ENCODE measurements around the gene STEEP1.
"Not testable (repeated sequence)": the region's sequence is repeated elsewhere in the genome, so short reads cannot be mapped to it uniquely, and the experiment has no call there.

The STEEP1 gene

DNA sequence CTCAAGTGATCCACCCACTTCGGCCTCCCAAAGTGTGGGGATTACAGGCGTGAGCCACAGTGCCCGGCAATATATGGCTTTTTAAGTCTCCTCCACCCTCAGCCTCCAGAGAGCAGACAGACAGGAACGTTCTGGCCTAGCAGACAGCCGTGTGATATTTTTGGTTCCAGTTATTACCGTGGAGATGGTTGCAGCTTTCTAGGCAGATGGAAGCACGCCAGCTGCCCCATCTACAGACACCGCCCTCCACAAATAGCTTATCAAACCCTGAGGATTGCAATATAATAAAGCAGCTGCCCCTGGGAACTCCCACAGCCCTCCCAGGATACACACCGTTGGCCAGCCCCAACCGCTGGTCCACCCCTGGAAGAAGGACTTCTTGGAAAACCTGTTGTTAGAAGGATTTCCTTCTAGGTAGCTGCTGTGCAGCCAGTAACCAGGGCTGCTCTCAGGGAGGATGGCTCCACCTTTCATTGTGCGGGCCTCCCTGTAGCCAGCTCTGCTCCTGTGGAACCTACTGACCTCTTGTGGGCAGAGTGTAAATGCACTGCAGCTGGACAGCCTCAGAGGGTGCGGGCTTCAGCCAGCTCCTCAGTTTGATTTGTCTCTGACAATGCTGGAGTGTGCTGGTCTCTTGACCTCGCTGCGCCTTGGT is 52.9 kb downstream of the STEEP1 start:
- Mint-ChIP-seq H3K9me3 (no peaks in the 10 kb centered on the region), H3K27me3 (no peaks in the 10 kb centered on the region), H3K4me3 (no peak overlapping the region), H3K36me3 (ENCODE audit: insufficient read depth) (peaks cover 4% of the 10 kb centered on the region), H3K4me1 (ENCODE audit: low read depth in 2 of 2) (peaks cover 0 to 4% of the 10 kb centered on the region in 2 donors), H3K27ac (no peak overlapping the region)
- DNase-seq: no peak
- no peak for ATAC-seq (replicated peaks)

- no peak for DNase-seq
- peaks cover 4% of the 10 kb centered on the region for H3K36me3 Mint-ChIP-seq (ENCODE audit: insufficient read depth)
- ATAC-seq (replicated peaks): no peak
- H3K4me1 Mint-ChIP-seq (ENCODE audit: low read depth in 2 of 2): peaks cover 0 to 6% of the 10 kb centered on the region in 2 donors
- no peaks in the 10 kb centered on the region for H3K9me3 Mint-ChIP-seq
- H3K27ac Mint-ChIP-seq: no peak overlapping the region
- no peaks in the 10 kb centered on the region for H3K27me3 Mint-ChIP-seq
- H3K4me3 Mint-ChIP-seq: no peak overlapping the region
Observed at GRCh38 chrX:119507206-119507605, 58.0 kb downstream of the STEEP1 start.

DNA sequence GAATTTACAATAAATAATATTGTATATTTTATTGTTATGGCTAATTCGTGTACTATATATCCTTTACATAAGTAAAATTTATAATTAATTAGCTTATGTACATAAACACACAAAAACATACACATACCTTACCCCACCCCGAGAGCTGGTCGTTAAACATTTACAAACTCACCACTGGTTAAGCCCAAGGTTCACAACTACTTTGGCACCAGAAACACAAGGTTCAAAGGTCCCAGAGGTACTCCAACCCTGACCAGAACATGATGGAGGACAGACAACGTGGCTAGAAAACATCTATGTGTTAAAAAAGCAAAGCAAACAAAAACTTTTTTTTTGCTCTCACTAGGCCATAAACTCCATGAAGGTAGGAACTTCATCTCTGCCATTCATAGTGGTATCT is 59.3 kb downstream of the STEEP1 start:
- Mint-ChIP-seq H3K4me1 (ENCODE audit: low read depth in 2 of 2) (peaks cover 0 to 9% of the 10 kb centered on the region in 2 donors), H3K27me3 (no peaks in the 10 kb centered on the region), H3K36me3 (ENCODE audit: insufficient read depth) (peaks cover 4% of the 10 kb centered on the region), H3K27ac (no peak overlapping the region), H3K9me3 (no peaks in the 10 kb centered on the region), H3K4me3 (no peak overlapping the region)
- ATAC-seq (replicated peaks): no peak
- no peak for DNase-seq

DNA sequence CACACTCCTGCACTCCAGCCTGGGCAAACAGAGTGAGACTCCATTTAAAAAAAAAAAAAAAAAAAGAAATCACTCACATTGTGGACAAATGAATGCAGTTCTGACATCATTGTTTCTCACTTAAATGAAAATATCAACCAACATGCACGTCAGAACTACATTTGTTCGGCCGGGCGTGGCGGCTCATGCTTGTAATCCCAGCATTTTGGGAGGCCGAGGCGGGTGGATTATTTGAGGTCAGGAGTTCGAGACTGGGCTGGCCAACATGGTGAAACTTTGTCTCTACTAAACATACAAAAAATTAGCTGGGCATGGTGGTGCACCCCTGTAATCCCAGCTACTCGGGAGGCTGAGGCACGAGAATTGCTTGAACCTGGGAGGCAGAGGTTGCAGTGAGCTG is 60.1 kb downstream of the STEEP1 start:
- not testable (repeated sequence) for H3K27ac Mint-ChIP-seq; H3K36me3 Mint-ChIP-seq (ENCODE audit: insufficient read depth); H3K4me3 Mint-ChIP-seq; H3K4me1 Mint-ChIP-seq (ENCODE audit: low read depth in 2 of 2); H3K9me3 Mint-ChIP-seq; H3K27me3 Mint-ChIP-seq; DNase-seq; ATAC-seq (replicated peaks)

DNA sequence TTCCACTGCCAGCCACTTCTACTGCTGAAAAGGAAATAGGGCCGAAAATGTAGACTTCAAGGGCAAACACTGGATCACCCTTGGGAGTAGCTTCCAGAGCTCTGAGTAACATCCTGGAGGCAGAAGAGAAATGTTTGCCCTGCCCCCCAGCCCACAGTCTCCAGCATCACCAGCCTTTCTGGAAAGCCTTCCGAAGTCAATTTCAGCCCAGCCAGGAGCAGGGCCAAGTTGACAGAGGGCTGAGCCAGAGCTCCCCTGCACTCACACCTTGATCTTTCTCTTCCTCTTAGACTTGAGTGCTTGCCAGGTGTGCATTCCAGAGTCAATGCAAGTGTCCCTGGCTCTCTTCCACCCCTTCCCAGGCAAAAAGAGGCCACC is 61.7 kb downstream of the STEEP1 start:
- H3K27me3 Mint-ChIP-seq: no peaks in the 10 kb centered on the region
- no peak for DNase-seq

GRCh38 chrX:119502727-119503483 is 62.3 kb downstream of the STEEP1 start:
- peaks cover 0 to 9% of the 10 kb centered on the region in 2 donors for H3K4me1 Mint-ChIP-seq (ENCODE audit: low read depth in 2 of 2)
- H3K36me3 Mint-ChIP-seq (ENCODE audit: insufficient read depth): no peaks in the 10 kb centered on the region
- no peaks in the 10 kb centered on the region for H3K27me3 Mint-ChIP-seq
- H3K9me3 Mint-ChIP-seq: no peaks in the 10 kb centered on the region
- H3K4me3 Mint-ChIP-seq: no peak overlapping the region
- DNase-seq (no peak), ATAC-seq (replicated peaks) (peak; percentile 76)
- H3K27ac Mint-ChIP-seq: peak overlapping the region in 1 of 2 donors; percentile 53

More for the DNA sequence above, 61.7 kb downstream of the STEEP1 start:
- H3K4me3 Mint-ChIP-seq: no peak overlapping the region
- no peaks in the 10 kb centered on the region for H3K36me3 Mint-ChIP-seq (ENCODE audit: insufficient read depth)
- H3K9me3 Mint-ChIP-seq: no peaks in the 10 kb centered on the region
- ATAC-seq (replicated peaks): no peak
- H3K27ac Mint-ChIP-seq: no peak overlapping the region
- peaks cover 0 to 9% of the 10 kb centered on the region in 2 donors for H3K4me1 Mint-ChIP-seq (ENCODE audit: low read depth in 2 of 2)

GRCh38 chrX:119501511-119502148 is 63.6 kb downstream of the STEEP1 start:
- Mint-ChIP-seq H3K4me3 (no peak overlapping the region), H3K4me1 (ENCODE audit: low read depth in 2 of 2) (peaks cover 0 to 7% of the 10 kb centered on the region in 2 donors), H3K36me3 (ENCODE audit: insufficient read depth) (no peaks in the 10 kb centered on the region)

DNA sequence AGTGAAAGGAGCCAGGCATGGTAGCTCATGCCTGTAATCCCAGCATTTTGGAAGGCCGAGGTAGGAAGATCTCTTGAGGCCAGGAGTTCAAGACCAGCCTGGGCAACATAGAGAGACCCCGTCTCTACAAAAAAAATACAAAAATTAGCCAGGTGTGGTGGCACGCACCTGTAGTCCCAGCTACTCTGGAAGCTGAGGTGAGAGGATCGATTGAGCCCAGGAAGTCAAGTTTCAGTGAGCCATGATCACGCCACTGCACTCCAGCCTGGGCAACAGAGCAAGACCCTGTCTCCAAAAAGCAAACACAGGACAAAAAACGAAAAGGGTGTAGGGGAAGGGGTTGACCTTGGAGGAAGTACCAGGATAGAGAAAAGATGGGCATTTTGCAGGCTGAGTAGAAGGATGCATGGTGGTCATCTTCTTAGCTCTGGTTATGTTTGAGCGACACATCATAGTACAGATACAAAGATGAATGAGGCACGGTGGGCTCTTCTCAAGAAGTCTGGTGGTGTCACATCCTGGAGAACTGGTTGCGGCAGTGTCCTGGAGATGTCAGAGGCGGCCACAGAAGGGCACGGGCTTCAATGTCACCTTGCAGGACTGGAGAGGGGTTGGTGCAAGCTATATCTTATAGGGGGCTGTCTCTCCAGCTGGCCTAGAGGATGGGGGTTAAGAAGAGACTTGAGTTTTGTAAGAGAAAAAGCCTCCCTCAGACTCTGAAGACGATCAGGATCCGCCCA is 65.0 kb downstream of the STEEP1 start:
- H3K27me3 Mint-ChIP-seq: no peaks in the 10 kb centered on the region
- H3K9me3 Mint-ChIP-seq: no peaks in the 10 kb centered on the region
- no peak for ATAC-seq (replicated peaks)
- no peak for DNase-seq
- H3K4me1 Mint-ChIP-seq (ENCODE audit: low read depth in 2 of 2): peaks cover 0 to 10% of the 10 kb centered on the region in 2 donors
- no peak overlapping the region for H3K4me3 Mint-ChIP-seq
- H3K36me3 Mint-ChIP-seq (ENCODE audit: insufficient read depth): no peaks in the 10 kb centered on the region
- no peak overlapping the region for H3K27ac Mint-ChIP-seq

More at GRCh38 chrX:119501511-119502148, 63.6 kb downstream of the STEEP1 start:
- no peaks in the 10 kb centered on the region for H3K27me3 Mint-ChIP-seq
- H3K9me3 Mint-ChIP-seq: no peaks in the 10 kb centered on the region
- ATAC-seq (replicated peaks): no peak
- no peak for DNase-seq
- no peak overlapping the region for H3K27ac Mint-ChIP-seq

DNA sequence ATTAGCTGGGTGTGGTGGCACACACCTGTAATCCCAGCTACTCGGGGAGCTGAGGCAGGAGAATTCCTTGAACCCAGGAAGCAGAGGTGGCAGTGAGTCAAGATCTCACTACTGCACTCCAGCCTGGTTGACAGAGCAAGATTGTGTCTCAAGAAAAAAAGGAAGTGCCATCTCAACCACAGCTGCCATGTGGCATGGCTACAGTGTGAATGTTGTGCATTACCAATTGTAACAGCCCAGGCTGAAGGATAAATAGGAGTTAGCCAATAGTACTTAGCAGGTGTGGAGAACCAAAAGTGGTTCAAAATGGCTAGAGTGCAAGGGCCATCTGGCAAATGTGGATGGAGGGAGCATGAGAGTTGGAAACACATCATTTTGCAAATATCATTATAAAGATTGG is 68.0 kb downstream of the STEEP1 start:
- Mint-ChIP-seq H3K4me3 (no peak overlapping the region), H3K27me3 (no peaks in the 10 kb centered on the region), H3K27ac (peak overlapping the region in 1 of 2 donors; percentile 56), H3K9me3 (no peaks in the 10 kb centered on the region), H3K4me1 (ENCODE audit: low read depth in 2 of 2) (peaks cover 0 to 5% of the 10 kb centered on the region in 2 donors), H3K36me3 (ENCODE audit: insufficient read depth) (no peaks in the 10 kb centered on the region)
- ATAC-seq (replicated peaks) (no peak), DNase-seq (no peak)

DNA sequence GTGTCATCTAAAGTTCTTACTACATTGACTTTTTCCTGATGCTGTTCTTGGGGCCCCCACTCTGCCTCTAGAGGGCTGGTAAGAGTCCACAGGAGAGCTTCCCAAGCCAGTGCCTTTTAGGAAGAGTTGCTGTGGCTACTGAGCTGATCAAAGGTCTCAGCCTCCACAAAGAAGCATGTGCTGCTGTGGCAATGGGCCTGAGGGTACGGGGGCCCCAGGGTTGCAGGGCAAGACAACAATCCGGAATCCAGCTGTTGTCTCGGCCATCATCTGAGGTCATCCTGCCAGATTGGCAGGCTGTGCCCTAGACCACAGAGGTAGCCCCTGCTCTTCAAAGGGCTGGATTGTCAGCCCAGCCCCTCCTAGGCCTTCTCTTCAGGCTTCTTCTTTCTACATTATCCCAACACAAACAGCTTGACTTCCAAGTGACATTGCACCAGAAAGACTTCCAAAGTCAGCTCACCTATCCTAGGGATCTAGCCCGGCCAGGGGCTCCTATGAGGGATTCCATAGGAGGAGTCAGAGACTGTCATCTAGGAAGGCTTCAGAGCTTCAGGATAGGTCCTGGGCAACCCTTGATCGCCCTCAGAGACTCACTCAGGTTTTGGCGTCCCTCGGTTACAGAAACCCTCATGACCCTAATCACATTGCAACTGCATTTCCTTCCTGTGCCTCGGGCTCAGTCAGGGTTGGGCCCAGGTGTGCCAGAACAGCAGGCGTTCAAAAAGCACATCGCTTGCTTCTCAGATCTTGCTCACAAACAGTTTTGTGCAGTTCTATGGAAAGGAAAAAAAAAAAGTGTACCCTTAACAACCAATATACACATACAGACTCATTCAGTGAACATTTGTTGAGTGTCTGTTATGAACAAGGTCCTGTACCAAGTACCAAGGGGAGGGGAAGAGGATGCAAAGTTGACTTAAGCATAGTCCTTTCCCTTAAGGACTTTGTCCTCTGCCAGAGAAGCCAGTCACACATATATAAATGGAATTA is 69.2 kb downstream of the STEEP1 start:
- H3K27ac Mint-ChIP-seq: no peak overlapping the region
- DNase-seq (no peak), ATAC-seq (replicated peaks) (no peak)
- H3K27me3 Mint-ChIP-seq: no peaks in the 10 kb centered on the region
- peaks cover 0 to 2% of the 10 kb centered on the region in 2 donors for H3K4me1 Mint-ChIP-seq (ENCODE audit: low read depth in 2 of 2)
- no peaks in the 10 kb centered on the region for H3K36me3 Mint-ChIP-seq (ENCODE audit: insufficient read depth)
- no peaks in the 10 kb centered on the region for H3K9me3 Mint-ChIP-seq
- no peak overlapping the region for H3K4me3 Mint-ChIP-seq

DNA sequence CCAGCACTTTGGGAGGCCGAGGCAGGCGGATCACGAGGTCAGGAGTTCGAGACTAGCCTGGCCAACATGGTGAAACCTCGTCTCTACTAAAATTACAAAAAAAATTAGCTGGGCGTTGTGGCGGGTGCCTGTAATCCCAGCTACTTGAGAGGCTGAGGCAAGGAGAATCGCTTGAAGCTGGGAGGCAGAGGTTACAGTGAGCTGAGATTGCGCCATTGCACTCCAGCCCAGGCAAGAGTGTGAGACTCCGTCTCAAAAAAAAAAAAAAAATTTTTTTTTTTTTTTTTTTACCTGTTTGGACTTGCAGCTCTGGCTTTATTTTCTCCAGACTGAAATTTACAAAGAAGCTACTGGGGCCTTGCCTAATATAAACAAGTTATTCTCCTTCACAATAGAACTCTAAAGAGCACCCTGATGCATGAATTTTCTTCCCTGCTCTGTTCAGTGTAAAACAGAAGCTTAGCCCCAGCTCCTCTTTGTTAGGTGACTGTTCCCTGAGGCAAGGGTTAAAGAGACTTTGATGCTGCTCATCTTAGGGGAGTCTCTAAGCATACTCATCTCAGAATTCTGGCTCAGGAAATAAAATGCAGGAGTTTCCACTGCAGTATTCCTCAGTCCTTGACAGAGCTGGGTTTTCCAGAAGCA is 71.2 kb downstream of the STEEP1 start:
- H3K36me3 Mint-ChIP-seq (ENCODE audit: insufficient read depth): not testable (repeated sequence)

GRCh38 chrX:119492463-119492862 is 72.7 kb downstream of the STEEP1 start:
- Mint-ChIP-seq H3K27ac (no peak overlapping the region), H3K36me3 (ENCODE audit: insufficient read depth) (no peaks in the 10 kb centered on the region), H3K4me3 (no peak overlapping the region), H3K4me1 (ENCODE audit: low read depth in 2 of 2) (peaks cover 0 to 2% of the 10 kb centered on the region in 2 donors), H3K27me3 (no peaks in the 10 kb centered on the region), H3K9me3 (no peaks in the 10 kb centered on the region)
- ATAC-seq (replicated peaks) (no peak), DNase-seq (no peak)

More for the DNA sequence above, 71.2 kb downstream of the STEEP1 start:
- not testable (repeated sequence) for DNase-seq; H3K4me1 Mint-ChIP-seq (ENCODE audit: low read depth in 2 of 2); H3K27ac Mint-ChIP-seq; H3K4me3 Mint-ChIP-seq; H3K27me3 Mint-ChIP-seq; H3K9me3 Mint-ChIP-seq; ATAC-seq (replicated peaks)
